Measurements from ENCODE around the gene B4GALT2. TPM values are rescaled to one million over a fixed set of nuclear protein-coding genes. Genes with fewer than 3 reads are reported as not detected.

B4GALT2 gene
- total and polyA plus RNA-seq, 7 experiments from 2014 or later, result 0.49 to 16.9 (median 1.6) TPM; not detected in 2

Other genes starting within 250 kb of the B4GALT2 start
- gene ARTN, start 45.4 kb upstream of the B4GALT2 start, total RNA-seq, result 1 to 10 TPM in 1 of 5 experiments, under 1 TPM in 4; 0.51 to 2.2 (median 0.68) TPM
- gene ARTN, start 45.4 kb upstream of the B4GALT2 start, polyA plus RNA-seq, result not detected
- 10 to 100 TPM; 10.1 to 32.3 (median 17.0) TPM for gene IPO13, start 32.3 kb upstream of the B4GALT2 start, total RNA-seq
- gene IPO13, start 32.3 kb upstream of the B4GALT2 start, polyA plus RNA-seq, result 10 to 100 TPM; 13.0 to 15.2 TPM
- 10 to 100 TPM; 21.3 to 40.1 (median 29.4) TPM for gene DPH2, start 9.2 kb upstream of the B4GALT2 start, total RNA-seq
- 10 to 100 TPM; 29.4 to 40.9 TPM for gene DPH2, start 9.2 kb upstream of the B4GALT2 start, polyA plus RNA-seq
- 100 to 1,000 TPM in 2 of 5 experiments, 10 to 100 TPM in 3; 47.3 to 152 (median 69.3) TPM for gene ATP6V0B, start 4.2 kb upstream of the B4GALT2 start, total RNA-seq
- gene ATP6V0B, start 4.2 kb upstream of the B4GALT2 start, polyA plus RNA-seq, result 100 to 1,000 TPM; 147 to 166 TPM
- gene CCDC24, start 12.4 kb downstream of the B4GALT2 start, total RNA-seq, result 1 to 10 TPM in 4 of 5 experiments, under 1 TPM in 1; 0.40 to 2.9 (median 1.6) TPM
- under 1 TPM in 1 of 2 donors, not detected in 1; 0.41 TPM for gene CCDC24, start 12.4 kb downstream of the B4GALT2 start, polyA plus RNA-seq
- 1 to 10 TPM in 1 of 5 experiments, under 1 TPM in 3, not detected in 1; 0.37 to 5.0 (median 0.53) TPM for gene SLC6A9, start 52.3 kb downstream of the B4GALT2 start, total RNA-seq
- gene SLC6A9, start 52.3 kb downstream of the B4GALT2 start, polyA plus RNA-seq, result under 1 TPM in 1 of 2 donors, not detected in 1; 0.26 TPM
- not detected for gene KLF17, start 139.6 kb downstream of the B4GALT2 start, total RNA-seq
- gene KLF17, start 139.6 kb downstream of the B4GALT2 start, polyA plus RNA-seq, result not detected
- not detected for gene KLF18, start 162.4 kb downstream of the B4GALT2 start, total RNA-seq
- gene KLF18, start 162.4 kb downstream of the B4GALT2 start, polyA plus RNA-seq, result not detected
- 10 to 100 TPM; 46.3 to 96.2 (median 66.7) TPM for gene DMAP1, start 234.3 kb downstream of the B4GALT2 start, total RNA-seq
- 10 to 100 TPM; 42.3 to 60.0 TPM for gene DMAP1, start 234.3 kb downstream of the B4GALT2 start, polyA plus RNA-seq

All from naive thymus-derived CD4-positive, alpha-beta T cell (primary cell).